Hepatocyte (in vitro differentiated cells): ENCODE measurements around the gene SLC2A13.

Source experiments
- CTCF ChIP-seq: fragments of 200-600 bp; sonication (generic); IDR thresholded peaks from 2 replicates; pipeline ENCODE4 v1.5.1; 2016; ENCODE audit warnings: antibody characterized with exemption, mild to moderate bottlenecking; ENCODE audit not compliant: poor library complexity
- EZH2 ChIP-seq: fragments of 200-600 bp; sonication (generic); IDR thresholded peaks from 2 replicates; pipeline ENCODE4 v1.6.1; 2016; ENCODE audit warnings: antibody characterized with exemption, mild to moderate bottlenecking, borderline replicate concordance

GRCh38 chr12:39830171-39830570 is 275.7 kb downstream of the SLC2A13 start:
- TF ChIP-seq CTCF = no peak
- TF ChIP-seq EZH2 = no peak
